ENCODE results near the gene PPP1R2B.

DNA sequence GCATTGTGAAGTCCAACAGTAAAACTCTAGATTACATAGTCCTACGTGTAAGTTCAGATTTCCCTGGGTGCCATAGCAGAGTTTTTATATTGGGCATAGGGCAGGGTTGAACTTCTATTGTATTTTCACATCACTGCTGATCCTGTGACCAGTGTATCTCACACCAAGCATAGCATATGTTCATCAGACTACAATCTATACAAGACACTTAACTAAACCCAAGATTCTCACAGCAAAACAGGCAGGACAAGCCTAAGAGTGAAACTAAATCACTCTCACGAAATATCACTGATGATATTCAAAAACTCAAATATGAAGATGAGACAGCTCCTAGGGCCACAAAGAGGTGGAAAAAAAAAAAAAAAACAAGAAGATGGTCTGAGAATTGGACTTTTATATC lies 3.2 kb upstream of the PPP1R2B start:
- TF ChIP-seq, protein P1, sequence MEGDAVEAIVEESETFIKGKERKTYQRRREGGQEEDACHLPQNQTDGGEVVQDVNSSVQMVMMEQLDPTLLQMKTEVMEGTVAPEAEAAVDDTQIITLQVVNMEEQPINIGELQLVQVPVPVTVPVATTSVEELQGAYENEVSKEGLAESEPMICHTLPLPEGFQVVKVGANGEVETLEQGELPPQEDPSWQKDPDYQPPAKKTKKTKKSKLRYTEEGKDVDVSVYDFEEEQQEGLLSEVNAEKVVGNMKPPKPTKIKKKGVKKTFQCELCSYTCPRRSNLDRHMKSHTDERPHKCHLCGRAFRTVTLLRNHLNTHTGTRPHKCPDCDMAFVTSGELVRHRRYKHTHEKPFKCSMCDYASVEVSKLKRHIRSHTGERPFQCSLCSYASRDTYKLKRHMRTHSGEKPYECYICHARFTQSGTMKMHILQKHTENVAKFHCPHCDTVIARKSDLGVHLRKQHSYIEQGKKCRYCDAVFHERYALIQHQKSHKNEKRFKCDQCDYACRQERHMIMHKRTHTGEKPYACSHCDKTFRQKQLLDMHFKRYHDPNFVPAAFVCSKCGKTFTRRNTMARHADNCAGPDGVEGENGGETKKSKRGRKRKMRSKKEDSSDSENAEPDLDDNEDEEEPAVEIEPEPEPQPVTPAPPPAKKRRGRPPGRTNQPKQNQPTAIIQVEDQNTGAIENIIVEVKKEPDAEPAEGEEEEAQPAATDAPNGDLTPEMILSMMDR (IDR thresholded peaks at IDR 0.05; ENCODE audit: insufficient read depth, low read length), result no peak
- TF ChIP-seq, protein P2, sequence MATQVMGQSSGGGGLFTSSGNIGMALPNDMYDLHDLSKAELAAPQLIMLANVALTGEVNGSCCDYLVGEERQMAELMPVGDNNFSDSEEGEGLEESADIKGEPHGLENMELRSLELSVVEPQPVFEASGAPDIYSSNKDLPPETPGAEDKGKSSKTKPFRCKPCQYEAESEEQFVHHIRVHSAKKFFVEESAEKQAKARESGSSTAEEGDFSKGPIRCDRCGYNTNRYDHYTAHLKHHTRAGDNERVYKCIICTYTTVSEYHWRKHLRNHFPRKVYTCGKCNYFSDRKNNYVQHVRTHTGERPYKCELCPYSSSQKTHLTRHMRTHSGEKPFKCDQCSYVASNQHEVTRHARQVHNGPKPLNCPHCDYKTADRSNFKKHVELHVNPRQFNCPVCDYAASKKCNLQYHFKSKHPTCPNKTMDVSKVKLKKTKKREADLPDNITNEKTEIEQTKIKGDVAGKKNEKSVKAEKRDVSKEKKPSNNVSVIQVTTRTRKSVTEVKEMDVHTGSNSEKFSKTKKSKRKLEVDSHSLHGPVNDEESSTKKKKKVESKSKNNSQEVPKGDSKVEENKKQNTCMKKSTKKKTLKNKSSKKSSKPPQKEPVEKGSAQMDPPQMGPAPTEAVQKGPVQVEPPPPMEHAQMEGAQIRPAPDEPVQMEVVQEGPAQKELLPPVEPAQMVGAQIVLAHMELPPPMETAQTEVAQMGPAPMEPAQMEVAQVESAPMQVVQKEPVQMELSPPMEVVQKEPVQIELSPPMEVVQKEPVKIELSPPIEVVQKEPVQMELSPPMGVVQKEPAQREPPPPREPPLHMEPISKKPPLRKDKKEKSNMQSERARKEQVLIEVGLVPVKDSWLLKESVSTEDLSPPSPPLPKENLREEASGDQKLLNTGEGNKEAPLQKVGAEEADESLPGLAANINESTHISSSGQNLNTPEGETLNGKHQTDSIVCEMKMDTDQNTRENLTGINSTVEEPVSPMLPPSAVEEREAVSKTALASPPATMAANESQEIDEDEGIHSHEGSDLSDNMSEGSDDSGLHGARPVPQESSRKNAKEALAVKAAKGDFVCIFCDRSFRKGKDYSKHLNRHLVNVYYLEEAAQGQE (IDR thresholded peaks at IDR 0.05; ENCODE audit: insufficient replicate concordance, low read depth), result no peak
